Lung (tissue), 12 donors: ENCODE measurements around the gene NPPA. TPM values are rescaled to one million over a fixed set of nuclear protein-coding genes. Genes with fewer than 3 reads are reported as not detected.
A peak's percentile ranks its signal among the peaks of the same experiment; 100 is the strongest.

Experiments
- ATAC-seq: fragments of 200-7000 bp; cut with Tn5 transposase; one replicate; pipeline ENCODE4 v1.9.1; 2020; ENCODE audit warnings: moderate number of reproducible peaks; ENCODE audit not compliant: insufficient read depth, low FRiP score
- DNase-seq, 3 donors: peaks; one replicate each; pipeline ENCODE4 v3.0.0-alpha.2; 2013 to 2017
- H3K27ac ChIP-seq, 2 donors: one replicate each; pipeline ENCODE4 v1.5.1; 2013; ENCODE audit warnings: mild to moderate bottlenecking in 2 of 2, moderate library complexity in 2 of 2, control low read depth in 1 of 2, inconsistent platforms in 1 of 2, low read depth in 1 of 2, low read length in 1 of 2
- H3K27me3 ChIP-seq, 3 donors: one replicate each; pipeline ENCODE4 v1.5.1; 2013; ENCODE audit warnings: low read length in 2 of 3; ENCODE audit not compliant: control insufficient read depth in 3 of 3, insufficient read depth in 3 of 3
- H3K36me3 ChIP-seq, 4 donors: one replicate each; pipeline ENCODE4 v1.5.1; 2013; ENCODE audit warnings: low read length in 4 of 4, mild to moderate bottlenecking in 1 of 4, moderate library complexity in 1 of 4; ENCODE audit not compliant: control insufficient read depth in 4 of 4, insufficient read depth in 4 of 4
- H3K4me1 ChIP-seq, 5 donors: one replicate each; pipeline ENCODE4 v1.5.1; 2013; ENCODE audit warnings: low read length in 5 of 5, mild to moderate bottlenecking in 2 of 5, moderate library complexity in 1 of 5; ENCODE audit not compliant: control insufficient read depth in 5 of 5, insufficient read depth in 5 of 5
- H3K4me3 ChIP-seq: one replicate; pipeline ENCODE4 v1.5.1; 2013; ENCODE audit warnings: mild to moderate bottlenecking, control low read depth, moderate library complexity
- H3K9ac ChIP-seq, 2 donors: one replicate each; pipeline ENCODE4 v1.5.1; 2013; ENCODE audit warnings: low read length in 2 of 2, control low read depth in 1 of 2; ENCODE audit not compliant: insufficient read depth in 1 of 2
- H3K9me3 ChIP-seq, 4 donors: one replicate each; pipeline ENCODE4 v1.5.1; 2013; ENCODE audit warnings: low read length in 3 of 4, mild to moderate bottlenecking in 1 of 4, moderate library complexity in 1 of 4; ENCODE audit not compliant: control insufficient read depth in 4 of 4, insufficient read depth in 3 of 4
- CTCF ChIP-seq: IDR thresholded peaks from 2 replicates; pipeline ENCODE4 v1.5.1; 2012; ENCODE audit warnings: mild to moderate bottlenecking; ENCODE audit errors: control extremely low read depth, extremely low read depth
- WGBS, 2 donors: extraction: QIAGEN DNeasy Blood & Tissue Kit; methylation state at CpG; one replicate each; pipeline ENCODE4 v1.1.7; 2013; 5-methylcytosine and 5-hydroxymethylcytosine counted together
- polyA plus RNA-seq, 2 donors: library from polyadenylated mRNA; stranded (reverse); fragments of 200-250 nt; gene quantifications; one replicate each; pipeline ENCODE4 v1.2.1, GENCODE V29; 2013
- total RNA-seq, 2 donors: library from RNA; depleted of rRNA in 1 of 2; stranded (reverse); fragments of >200 nt in 1 of 2; gene quantifications; one replicate each; pipeline ENCODE4 v1.2.1, GENCODE V29; 2014 to 2021
- donor health status: control.
- donor health status: control.
- donor health status: Bipolar disorder and iron deficiency.
- donor health status: healthy.
- donor health status: DM: yes; HTN: yes; CAD: no.

NPPA gene
- total and polyA plus RNA-seq, 4 donors: 0.81 to 19.8 (median 6.7) TPM; not detected in 1

GRCh38 chr1:11882814-11883538 lies 35.4 kb upstream of the NPPA start:
- peak; percentile 11 to 57 (median 29) for DNase-seq
- H3K27ac ChIP-seq: peak overlapping the region in 1 of 2 donors; percentile 81
- no peak overlapping the region for H3K4me3 ChIP-seq
- no peak for TF ChIP-seq CTCF
- ATAC-seq: no peak
- H3K9ac ChIP-seq: no peak overlapping the region
- peaks cover 8 to 27% (median 11%) of the 10 kb centered on the region in 5 donors for H3K4me1 ChIP-seq
- no peaks in the 10 kb centered on the region for H3K27me3 ChIP-seq
- WGBS, 2 donors: 32 to 42% methylated on average over 13 of the region's 13 CpGs
- H3K36me3 ChIP-seq: no peaks in the 10 kb centered on the region
- no peaks in the 10 kb centered on the region for H3K9me3 ChIP-seq

DNA sequence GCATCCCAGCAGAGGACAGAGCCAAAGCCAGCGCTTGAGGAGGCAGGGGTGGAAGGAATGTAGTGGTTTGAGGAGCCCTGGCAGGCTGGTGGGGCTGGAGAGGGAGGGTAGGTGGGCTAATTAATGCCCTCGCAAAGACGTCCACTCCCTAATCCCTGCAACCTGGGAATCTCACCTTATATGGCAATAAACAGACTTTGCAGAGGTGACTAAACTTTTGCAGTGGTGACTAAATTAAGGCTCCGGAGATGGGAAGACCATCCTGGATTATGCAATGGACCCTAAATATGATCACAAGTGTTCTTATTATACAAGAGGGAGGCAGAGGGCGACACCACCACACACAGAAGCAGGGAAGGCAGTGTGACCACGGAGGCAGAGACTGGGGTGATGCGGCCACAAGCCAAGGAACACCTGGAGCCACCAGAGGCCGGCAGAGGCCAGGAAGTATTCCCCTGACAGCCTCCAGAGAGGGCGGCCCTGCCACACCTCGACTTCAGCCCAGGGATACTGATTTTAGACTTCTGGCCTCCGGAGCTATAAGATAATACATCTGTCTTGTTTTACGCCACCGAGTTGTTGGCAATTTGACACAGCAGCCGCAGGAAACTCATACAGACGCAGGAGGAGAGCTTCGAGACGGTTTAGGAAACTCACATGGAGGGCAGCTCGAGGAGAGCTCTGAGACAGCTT lies 34.3 kb upstream of the NPPA start:
- no peak for TF ChIP-seq CTCF
- 86 to 89% methylated on average over 18 of the region's 18 CpGs for WGBS, 2 donors
- H3K9me3 ChIP-seq: no peaks in the 10 kb centered on the region
- no peak overlapping the region for H3K4me3 ChIP-seq
- peak overlapping the region in 1 of 2 donors; percentile 81 for H3K27ac ChIP-seq
- DNase-seq: no peak
- H3K4me1 ChIP-seq: peaks cover 8 to 27% (median 11%) of the 10 kb centered on the region in 5 donors
- no peaks in the 10 kb centered on the region for H3K36me3 ChIP-seq
- ATAC-seq: no peak
- H3K27me3 ChIP-seq: peaks cover 0 to 2% (median 0%) of the 10 kb centered on the region in 3 donors
- no peak overlapping the region for H3K9ac ChIP-seq

DNA sequence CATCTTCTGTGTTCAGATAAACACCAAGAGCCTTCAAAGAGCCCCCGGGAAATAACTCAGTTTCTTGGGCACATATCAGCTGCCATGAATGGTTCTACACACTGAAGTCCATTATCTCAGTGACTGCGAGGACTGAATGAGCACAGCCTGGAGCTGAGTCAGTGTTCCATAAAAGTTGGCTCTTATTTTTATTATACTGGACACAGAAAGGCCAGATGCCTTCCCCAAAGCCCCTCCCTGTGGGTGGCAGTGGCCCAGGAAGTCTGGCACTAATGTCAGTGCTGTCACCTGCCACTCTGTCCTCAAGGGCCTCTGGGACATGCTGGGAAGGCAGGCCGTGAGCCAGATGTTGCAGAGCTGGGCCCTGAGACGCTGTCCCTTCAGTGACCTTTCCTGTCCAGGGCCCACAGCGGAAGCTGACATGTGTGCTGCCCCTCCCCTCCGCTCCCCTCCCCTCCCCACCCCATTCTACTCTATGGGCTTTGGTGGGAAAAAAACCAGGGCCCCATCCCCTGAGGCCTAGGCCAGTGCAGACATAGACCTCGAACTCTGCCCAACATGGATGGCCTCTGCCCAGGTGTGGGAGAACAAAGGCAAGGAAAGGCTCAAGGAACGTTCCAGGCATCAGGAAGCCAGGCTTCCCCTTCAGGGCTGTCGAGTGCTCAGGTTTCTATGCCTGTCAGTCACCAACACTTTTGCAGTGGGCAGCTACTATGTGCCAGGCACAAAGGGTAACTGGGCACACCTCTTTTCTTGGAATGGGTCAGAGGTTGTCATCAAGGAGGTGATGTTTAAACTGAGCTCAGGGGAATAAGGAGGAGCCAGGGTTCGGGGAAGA lies 33.5 kb upstream of the NPPA start:
- peaks cover 8 to 30% (median 11%) of the 10 kb centered on the region in 5 donors for H3K4me1 ChIP-seq
- H3K27me3 ChIP-seq: peaks cover 0 to 4% (median 0%) of the 10 kb centered on the region in 3 donors
- H3K9ac ChIP-seq: no peak overlapping the region
- WGBS, 2 donors: 55 to 70% methylated on average over 10 of the region's 10 CpGs
- TF ChIP-seq CTCF: no peak
- ATAC-seq: no peak
- H3K27ac ChIP-seq: peak overlapping the region in 1 of 2 donors; percentile 90
- H3K4me3 ChIP-seq: no peak overlapping the region
- no peaks in the 10 kb centered on the region for H3K36me3 ChIP-seq
- no peaks in the 10 kb centered on the region for H3K9me3 ChIP-seq
- DNase-seq: peak; percentile 72 to 80 (median 77)
